Osteoblast (primary cell): ENCODE measurements around the gene TTC33. TPM values are rescaled to one million over a fixed set of nuclear protein-coding genes. Genes with fewer than 3 reads are reported as not detected.
A peak's percentile ranks its signal among the peaks of the same experiment; 100 is the strongest.

Experiments used
- DNase-seq: peaks from one replicate; pipeline ENCODE4 v3.0.0; 2011; ENCODE audit warnings: low spot score, mixed read lengths; ENCODE audit not compliant: insufficient read length; ENCODE audit errors: missing footprints
- H2AFZ ChIP-seq: 2 replicates; pipeline ENCODE4 v1.6.0; 2011; ENCODE audit warnings: mild to moderate bottlenecking, low read length
- H3K27ac ChIP-seq: 2 replicates; pipeline ENCODE4 v1.5.1; 2011; ENCODE audit warnings: mild to moderate bottlenecking, low read depth, low read length, moderate library complexity
- H3K27me3 ChIP-seq: 2 replicates; pipeline ENCODE4 v1.6.0; 2012; ENCODE audit warnings: mild to moderate bottlenecking, control low read depth, inconsistent platforms, low read length, moderate library complexity; ENCODE audit not compliant: insufficient read depth
- H3K36me3 ChIP-seq: 2 replicates; pipeline ENCODE4 v1.5.1; 2011; ENCODE audit warnings: mild to moderate bottlenecking, low read length, control low read depth, moderate library complexity; ENCODE audit not compliant: insufficient read depth
- H3K4me1 ChIP-seq: 2 replicates; pipeline ENCODE4 v1.5.1; 2011; ENCODE audit warnings: mild to moderate bottlenecking, low read length, control low read depth, moderate library complexity; ENCODE audit not compliant: insufficient read depth
- H3K4me2 ChIP-seq: 2 replicates; pipeline ENCODE4 v1.6.0; 2011; ENCODE audit warnings: mild to moderate bottlenecking, low read length; ENCODE audit not compliant: insufficient read depth
- H3K4me3 ChIP-seq: fragments of 200-600 bp; sonication (generic); 3 replicates; pipeline ENCODE4 v1.5.1; 2012; ENCODE audit warnings: mild to moderate bottlenecking, low read length, inconsistent platforms; ENCODE audit not compliant: insufficient read depth
- H3K79me2 ChIP-seq: 2 replicates; pipeline ENCODE4 v1.6.0; 2012; ENCODE audit warnings: mild to moderate bottlenecking, low read length, control low read depth, inconsistent platforms; ENCODE audit not compliant: insufficient read depth
- H3K9me3 ChIP-seq: 2 replicates; pipeline ENCODE4 v1.5.1; 2011; ENCODE audit warnings: low read depth, low read length, control low read depth
- H4K20me1 ChIP-seq: 2 replicates; pipeline ENCODE4 v1.6.0; 2012; ENCODE audit warnings: mild to moderate bottlenecking, low read length, control low read depth; ENCODE audit not compliant: insufficient read depth
- total RNA-seq: library from RNA; depleted of rRNA; stranded (reverse); fragments of >200 nt; gene quantifications from 2 replicates; pipeline ENCODE4 v1.2.3, GENCODE V29; 2012
- TF ChIP-seq, protein P1 (sequence below): IDR thresholded peaks from 2 replicates; pipeline ENCODE4 v1.5.1; 2011; ENCODE audit warnings: mild to moderate bottlenecking, low read depth, low read length, moderate library complexity; ENCODE audit errors: extremely low read depth

Gene TTC33
- total RNA-seq, 1 donor = 14.5 TPM

DNA sequence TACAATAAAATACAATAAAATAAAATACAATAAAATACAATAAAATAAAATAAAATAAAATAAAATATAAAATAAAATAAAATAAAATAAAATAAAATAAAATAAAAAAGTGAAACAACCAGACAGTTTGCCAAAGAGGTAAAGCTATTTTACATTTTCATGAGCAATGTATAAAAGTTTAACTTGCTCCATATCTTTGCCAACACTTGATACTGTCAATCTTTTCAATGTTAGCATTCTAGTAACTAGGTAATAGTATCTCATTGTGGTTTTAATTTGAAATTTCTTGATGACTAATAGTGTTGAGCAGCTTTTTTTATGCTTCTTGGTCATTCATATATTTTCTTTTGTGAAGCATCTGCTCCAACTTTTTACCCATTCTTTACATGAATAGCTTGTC, 17.3 kb downstream of the TTC33 start:
- Histone ChIP-seq H3K36me3 (peaks cover 5% of the 10 kb centered on the region), H4K20me1 (peaks cover 6% of the 10 kb centered on the region), H3K9me3 (no peaks in the 10 kb centered on the region), H3K4me3 (no peak overlapping the region), H3K27me3 (no peaks in the 10 kb centered on the region), H3K79me2 (peaks cover under 1% of the 10 kb centered on the region), H3K4me1 (peaks cover 16% of the 10 kb centered on the region), H3K27ac (no peak overlapping the region), H2AFZ (no peak overlapping the region), H3K4me2 (no peak overlapping the region)
- DNase-seq = no peak
- TF ChIP-seq, protein P1, sequence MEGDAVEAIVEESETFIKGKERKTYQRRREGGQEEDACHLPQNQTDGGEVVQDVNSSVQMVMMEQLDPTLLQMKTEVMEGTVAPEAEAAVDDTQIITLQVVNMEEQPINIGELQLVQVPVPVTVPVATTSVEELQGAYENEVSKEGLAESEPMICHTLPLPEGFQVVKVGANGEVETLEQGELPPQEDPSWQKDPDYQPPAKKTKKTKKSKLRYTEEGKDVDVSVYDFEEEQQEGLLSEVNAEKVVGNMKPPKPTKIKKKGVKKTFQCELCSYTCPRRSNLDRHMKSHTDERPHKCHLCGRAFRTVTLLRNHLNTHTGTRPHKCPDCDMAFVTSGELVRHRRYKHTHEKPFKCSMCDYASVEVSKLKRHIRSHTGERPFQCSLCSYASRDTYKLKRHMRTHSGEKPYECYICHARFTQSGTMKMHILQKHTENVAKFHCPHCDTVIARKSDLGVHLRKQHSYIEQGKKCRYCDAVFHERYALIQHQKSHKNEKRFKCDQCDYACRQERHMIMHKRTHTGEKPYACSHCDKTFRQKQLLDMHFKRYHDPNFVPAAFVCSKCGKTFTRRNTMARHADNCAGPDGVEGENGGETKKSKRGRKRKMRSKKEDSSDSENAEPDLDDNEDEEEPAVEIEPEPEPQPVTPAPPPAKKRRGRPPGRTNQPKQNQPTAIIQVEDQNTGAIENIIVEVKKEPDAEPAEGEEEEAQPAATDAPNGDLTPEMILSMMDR = no peak

DNA sequence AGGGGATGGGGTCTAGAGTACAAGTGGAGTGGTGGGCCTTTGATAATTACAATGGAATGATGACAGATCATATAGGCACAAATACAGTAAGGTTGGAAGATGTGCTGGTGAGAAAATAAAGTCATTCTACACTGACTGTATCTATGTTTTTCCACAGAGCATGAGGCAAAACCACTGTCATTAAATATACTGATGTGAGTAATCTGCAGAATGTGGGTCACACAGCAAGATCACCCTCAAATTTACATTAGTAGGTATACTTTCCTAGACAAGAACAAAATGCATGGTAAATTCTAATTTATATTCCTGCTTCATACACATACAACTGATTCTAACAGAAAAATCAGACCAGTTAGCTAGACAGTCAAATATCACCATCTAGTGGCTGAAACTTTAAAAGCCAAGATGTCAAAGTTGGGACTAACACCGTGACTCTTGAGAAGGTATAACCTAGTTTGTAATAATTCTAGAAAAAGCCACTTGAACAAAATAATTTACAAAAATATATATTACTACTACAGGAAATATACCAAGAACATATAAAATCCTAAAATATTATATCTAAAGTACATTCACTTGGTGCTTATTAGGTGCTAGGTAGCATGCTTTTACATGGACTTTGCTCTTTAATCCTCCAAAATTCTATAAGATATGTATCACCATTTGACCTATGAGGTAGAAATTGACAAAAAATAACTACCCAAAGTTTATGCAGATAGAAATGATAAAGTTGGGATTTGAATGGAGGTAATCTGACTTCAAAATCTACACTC, 19.5 kb downstream of the TTC33 start:
- Histone ChIP-seq H3K27me3 (no peaks in the 10 kb centered on the region), H3K27ac (no peak overlapping the region), H3K4me2 (no peak overlapping the region), H3K36me3 (peaks cover 2% of the 10 kb centered on the region), H3K4me1 (peaks cover 16% of the 10 kb centered on the region), H4K20me1 (peaks cover 6% of the 10 kb centered on the region), H3K79me2 (peaks cover 2% of the 10 kb centered on the region), H2AFZ (no peak overlapping the region), H3K9me3 (no peaks in the 10 kb centered on the region), H3K4me3 (no peak overlapping the region)
- peak; percentile 78 for DNase-seq
- TF ChIP-seq, protein P1 = peak; percentile 73

DNA sequence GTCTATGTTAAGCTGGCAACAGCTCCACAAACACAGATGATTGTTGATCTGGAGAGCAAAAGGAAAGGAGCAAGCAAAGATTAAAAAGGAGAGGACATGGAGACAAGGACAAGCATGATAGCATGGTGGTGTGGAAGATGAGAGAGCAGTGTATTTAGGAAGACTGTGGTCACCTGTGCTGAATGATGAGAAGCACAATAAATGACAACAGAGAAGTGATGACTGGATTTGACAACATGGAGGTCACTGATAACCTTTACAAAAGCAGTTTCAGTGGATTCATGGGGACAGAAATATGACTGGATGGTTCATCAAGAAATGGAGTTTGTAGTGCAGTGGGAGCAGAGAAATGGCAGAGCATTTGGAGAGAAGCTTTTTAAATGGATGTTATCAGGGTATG, 20.2 kb downstream of the TTC33 start:
- Histone ChIP-seq H4K20me1 (peaks cover 6% of the 10 kb centered on the region), H3K4me3 (no peak overlapping the region), H3K9me3 (no peaks in the 10 kb centered on the region), H2AFZ (no peak overlapping the region), H3K4me1 (peaks cover 16% of the 10 kb centered on the region), H3K79me2 (peaks cover 2% of the 10 kb centered on the region), H3K27me3 (no peaks in the 10 kb centered on the region), H3K27ac (peak overlapping the region; percentile 55), H3K4me2 (no peak overlapping the region), H3K36me3 (no peaks in the 10 kb centered on the region)
- TF ChIP-seq, protein P1 = no peak
- DNase-seq = no peak

DNA sequence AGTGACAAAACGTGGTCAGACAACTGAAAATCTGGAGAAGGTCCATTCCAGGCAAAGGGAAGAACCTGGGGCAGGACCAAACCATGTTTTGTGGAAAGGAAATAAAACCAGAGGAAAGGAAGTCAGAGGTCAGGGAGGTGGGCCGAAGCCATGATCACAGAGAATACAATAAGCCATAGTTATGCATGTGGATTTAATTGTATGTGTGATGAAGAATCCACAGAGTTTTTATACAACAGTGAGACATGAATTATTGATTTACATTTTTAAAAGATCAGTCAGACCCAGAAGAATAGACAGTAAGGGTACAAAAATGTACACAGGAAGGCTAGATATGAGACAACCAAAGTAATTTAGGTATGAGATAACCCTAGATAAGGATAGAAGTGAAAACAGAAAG, 20.8 kb downstream of the TTC33 start:
- Histone ChIP-seq H4K20me1 (peaks cover 6% of the 10 kb centered on the region), H2AFZ (no peak overlapping the region), H3K79me2 (peaks cover 2% of the 10 kb centered on the region), H3K9me3 (no peaks in the 10 kb centered on the region), H3K4me3 (no peak overlapping the region), H3K27ac (peak overlapping the region; percentile 55), H3K27me3 (no peaks in the 10 kb centered on the region), H3K4me2 (no peak overlapping the region), H3K36me3 (no peaks in the 10 kb centered on the region), H3K4me1 (peaks cover 16% of the 10 kb centered on the region)
- no peak for DNase-seq
- TF ChIP-seq, protein P1 = no peak
